ENCODE results near the gene SERPINB10. TPM values are rescaled to one million over a fixed set of nuclear protein-coding genes. Genes with fewer than 3 reads are reported as not detected.

Gene SERPINB10
- total RNA-seq, 2 experiments from 2014 or later = not detected

GRCh38 chr18:63897072-63897471, 10.7 kb upstream of the SERPINB10 start:
- no peak overlapping the region for H3K4me3 Mint-ChIP-seq
- ChIA-PET POLR2A (no interaction called here), CTCF (no interaction called here)
- no peak overlapping the region for H3K27ac ChIP-seq (ENCODE audit: low read depth in 1 of 2, low read length in 2 of 2)
- no peak overlapping the region for H3K4me3 ChIP-seq (ENCODE audit: low read length)
- intact Hi-C loops (cut with DNase I, micrococcal nuclease) = no loop called here
- ATAC-seq (ENCODE audit: poor library complexity) (no peak), DNase-seq (no peak)
- H3K4me1 Mint-ChIP-seq (ENCODE audit: low read depth) = no peaks in the 10 kb centered on the region
- no peaks in the 10 kb centered on the region for H3K36me3 Mint-ChIP-seq (ENCODE audit: low read depth)
- TF ChIP-seq, protein P1, sequence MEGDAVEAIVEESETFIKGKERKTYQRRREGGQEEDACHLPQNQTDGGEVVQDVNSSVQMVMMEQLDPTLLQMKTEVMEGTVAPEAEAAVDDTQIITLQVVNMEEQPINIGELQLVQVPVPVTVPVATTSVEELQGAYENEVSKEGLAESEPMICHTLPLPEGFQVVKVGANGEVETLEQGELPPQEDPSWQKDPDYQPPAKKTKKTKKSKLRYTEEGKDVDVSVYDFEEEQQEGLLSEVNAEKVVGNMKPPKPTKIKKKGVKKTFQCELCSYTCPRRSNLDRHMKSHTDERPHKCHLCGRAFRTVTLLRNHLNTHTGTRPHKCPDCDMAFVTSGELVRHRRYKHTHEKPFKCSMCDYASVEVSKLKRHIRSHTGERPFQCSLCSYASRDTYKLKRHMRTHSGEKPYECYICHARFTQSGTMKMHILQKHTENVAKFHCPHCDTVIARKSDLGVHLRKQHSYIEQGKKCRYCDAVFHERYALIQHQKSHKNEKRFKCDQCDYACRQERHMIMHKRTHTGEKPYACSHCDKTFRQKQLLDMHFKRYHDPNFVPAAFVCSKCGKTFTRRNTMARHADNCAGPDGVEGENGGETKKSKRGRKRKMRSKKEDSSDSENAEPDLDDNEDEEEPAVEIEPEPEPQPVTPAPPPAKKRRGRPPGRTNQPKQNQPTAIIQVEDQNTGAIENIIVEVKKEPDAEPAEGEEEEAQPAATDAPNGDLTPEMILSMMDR (IDR thresholded peaks at IDR 0.05) = no peak
- no peaks in the 10 kb centered on the region for H3K4me1 ChIP-seq (ENCODE audit: insufficient read depth, low read length)
- no peak overlapping the region for H3K27ac Mint-ChIP-seq
- H3K27me3 ChIP-seq (ENCODE audit: control insufficient read depth in 1 of 2, insufficient read depth in 2 of 2, low read length in 2 of 2) = no peaks in the 10 kb centered on the region
- peaks cover 12% of the 10 kb centered on the region for H3K27me3 Mint-ChIP-seq
- no peaks in the 10 kb centered on the region for H3K9me3 Mint-ChIP-seq
- H3K9me3 ChIP-seq (ENCODE audit: control insufficient read depth in 1 of 2, insufficient read depth in 1 of 2, low read length in 2 of 2) = no peaks in the 10 kb centered on the region
- no peaks in the 10 kb centered on the region for H3K36me3 ChIP-seq (ENCODE audit: insufficient read depth, low read length)

- Histone ChIP-seq H3K4me3 (ENCODE audit: low read length) (no peak overlapping the region), H3K36me3 (ENCODE audit: insufficient read depth, low read length) (no peaks in the 10 kb centered on the region), H3K27me3 (ENCODE audit: control insufficient read depth in 1 of 2, insufficient read depth in 2 of 2, low read length in 2 of 2) (no peaks in the 10 kb centered on the region), H3K4me1 (ENCODE audit: insufficient read depth, low read length) (no peaks in the 10 kb centered on the region), H3K9me3 (ENCODE audit: control insufficient read depth in 1 of 2, insufficient read depth in 1 of 2, low read length in 2 of 2) (no peaks in the 10 kb centered on the region), H3K27ac (ENCODE audit: low read depth in 1 of 2, low read length in 2 of 2) (no peak overlapping the region)
- Mint-ChIP-seq H3K27ac (no peak overlapping the region), H3K4me1 (ENCODE audit: low read depth) (no peaks in the 10 kb centered on the region), H3K9me3 (no peaks in the 10 kb centered on the region), H3K27me3 (peaks cover 17% of the 10 kb centered on the region), H3K36me3 (ENCODE audit: low read depth) (no peaks in the 10 kb centered on the region), H3K4me3 (no peak overlapping the region)
- DNase-seq = no peak
- TF ChIP-seq, protein P1 (IDR thresholded peaks at IDR 0.05) = no peak
- ATAC-seq (ENCODE audit: poor library complexity) = no peak
- intact Hi-C loops (cut with DNase I, micrococcal nuclease) = no loop called here
- ChIA-PET POLR2A (no interaction called here), CTCF (no interaction called here)
Observed at GRCh38 chr18:63899206-63899605, 8.6 kb upstream of the SERPINB10 start.

- Mint-ChIP-seq H3K36me3 (ENCODE audit: low read depth) (no peaks in the 10 kb centered on the region), H3K9me3 (no peaks in the 10 kb centered on the region), H3K27ac (no peak overlapping the region), H3K4me1 (ENCODE audit: low read depth) (no peaks in the 10 kb centered on the region), H3K4me3 (no peak overlapping the region), H3K27me3 (peaks cover 27% of the 10 kb centered on the region)
- Histone ChIP-seq H3K27ac (ENCODE audit: low read depth in 1 of 2, low read length in 2 of 2) (no peak overlapping the region), H3K4me1 (ENCODE audit: insufficient read depth, low read length) (no peaks in the 10 kb centered on the region), H3K4me3 (ENCODE audit: low read length) (no peak overlapping the region), H3K36me3 (ENCODE audit: insufficient read depth, low read length) (no peaks in the 10 kb centered on the region), H3K9me3 (ENCODE audit: control insufficient read depth in 1 of 2, insufficient read depth in 1 of 2, low read length in 2 of 2) (no peaks in the 10 kb centered on the region), H3K27me3 (ENCODE audit: control insufficient read depth in 1 of 2, insufficient read depth in 2 of 2, low read length in 2 of 2) (no peaks in the 10 kb centered on the region)
- intact Hi-C loops (cut with DNase I, micrococcal nuclease) = no loop called here
- ATAC-seq (ENCODE audit: poor library complexity) (no peak), DNase-seq (no peak)
- TF ChIP-seq, protein P1 (IDR thresholded peaks at IDR 0.05) = no peak
- CTCF ChIA-PET = no interaction called here
- POLR2A ChIA-PET = no interaction called here
Observed at GRCh38 chr18:63903851-63904570, 3.7 kb upstream of the SERPINB10 start.
